ENCODE data around the gene SEMA5A. TPM values are rescaled to one million over a fixed set of nuclear protein-coding genes. Genes with fewer than 3 reads are reported as not detected.

The SEMA5A gene, protein sequence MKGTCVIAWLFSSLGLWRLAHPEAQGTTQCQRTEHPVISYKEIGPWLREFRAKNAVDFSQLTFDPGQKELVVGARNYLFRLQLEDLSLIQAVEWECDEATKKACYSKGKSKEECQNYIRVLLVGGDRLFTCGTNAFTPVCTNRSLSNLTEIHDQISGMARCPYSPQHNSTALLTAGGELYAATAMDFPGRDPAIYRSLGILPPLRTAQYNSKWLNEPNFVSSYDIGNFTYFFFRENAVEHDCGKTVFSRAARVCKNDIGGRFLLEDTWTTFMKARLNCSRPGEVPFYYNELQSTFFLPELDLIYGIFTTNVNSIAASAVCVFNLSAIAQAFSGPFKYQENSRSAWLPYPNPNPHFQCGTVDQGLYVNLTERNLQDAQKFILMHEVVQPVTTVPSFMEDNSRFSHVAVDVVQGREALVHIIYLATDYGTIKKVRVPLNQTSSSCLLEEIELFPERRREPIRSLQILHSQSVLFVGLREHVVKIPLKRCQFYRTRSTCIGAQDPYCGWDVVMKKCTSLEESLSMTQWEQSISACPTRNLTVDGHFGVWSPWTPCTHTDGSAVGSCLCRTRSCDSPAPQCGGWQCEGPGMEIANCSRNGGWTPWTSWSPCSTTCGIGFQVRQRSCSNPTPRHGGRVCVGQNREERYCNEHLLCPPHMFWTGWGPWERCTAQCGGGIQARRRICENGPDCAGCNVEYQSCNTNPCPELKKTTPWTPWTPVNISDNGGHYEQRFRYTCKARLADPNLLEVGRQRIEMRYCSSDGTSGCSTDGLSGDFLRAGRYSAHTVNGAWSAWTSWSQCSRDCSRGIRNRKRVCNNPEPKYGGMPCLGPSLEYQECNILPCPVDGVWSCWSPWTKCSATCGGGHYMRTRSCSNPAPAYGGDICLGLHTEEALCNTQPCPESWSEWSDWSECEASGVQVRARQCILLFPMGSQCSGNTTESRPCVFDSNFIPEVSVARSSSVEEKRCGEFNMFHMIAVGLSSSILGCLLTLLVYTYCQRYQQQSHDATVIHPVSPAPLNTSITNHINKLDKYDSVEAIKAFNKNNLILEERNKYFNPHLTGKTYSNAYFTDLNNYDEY
- not detected for polyA plus RNA-seq (2012; ENCODE audit: insufficient read length, low read depth)

DNA sequence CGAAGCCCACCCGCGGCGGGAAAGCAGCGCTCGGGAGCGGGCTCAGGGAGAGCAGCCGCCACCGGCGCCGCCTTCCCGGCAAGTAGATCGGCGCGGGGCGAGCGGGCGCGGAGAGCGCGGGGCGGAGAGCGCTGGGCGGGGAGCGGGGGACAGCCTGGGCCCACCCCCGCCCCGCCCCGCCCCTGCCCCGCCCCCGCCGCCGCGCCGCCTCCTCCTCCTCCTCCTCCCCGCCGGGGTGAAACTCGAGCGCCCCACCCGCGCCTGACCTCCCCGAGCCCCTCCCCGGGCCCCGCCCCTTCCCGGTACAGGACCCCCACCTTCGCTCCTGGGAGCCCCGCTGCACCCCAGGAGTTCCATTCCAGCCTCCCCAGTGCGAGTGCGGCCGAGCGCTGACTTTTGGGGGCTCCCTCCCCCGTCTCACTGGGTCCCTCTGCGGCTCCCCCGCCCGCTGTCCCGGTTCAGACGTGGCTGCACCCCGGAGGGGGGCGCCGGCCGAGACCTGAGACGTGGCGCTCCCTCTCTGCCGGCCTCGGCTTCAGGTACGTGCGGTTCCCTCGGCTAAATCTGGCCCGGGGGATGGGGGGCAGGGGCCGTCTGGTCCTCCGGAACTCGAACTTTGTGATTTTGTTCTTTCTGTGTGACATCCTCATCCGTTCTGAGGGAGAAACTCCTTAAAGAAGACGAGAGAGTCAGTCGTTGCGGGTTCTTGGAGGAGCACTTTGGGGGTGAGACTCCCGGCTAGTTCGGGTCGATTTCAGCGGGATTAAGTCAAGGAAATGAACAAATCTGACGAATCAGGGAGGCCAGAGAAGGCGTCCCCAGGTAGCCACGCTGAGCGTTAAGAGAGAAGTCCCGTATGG, at the start of gene SEMA5A:
SEMA5A (minus strand) TSS at position 84 of the 860 bp plus-strand sequence. CDS start 166,129 bp downstream, outside the sequence.
- TF ChIP-seq POLR2AphosphoS5 (IDR thresholded peaks at IDR 0.05; ENCODE audit: low read depth, low read length) (no peak), FOXP2 (optimal IDR thresholded peaks at IDR 0.05; ENCODE audit: borderline replicate concordance, extremely low read depth, extremely low read length, insufficient read depth) (no peak), SIN3A (IDR thresholded peaks at IDR 0.05; ENCODE audit: borderline replicate concordance, insufficient read depth, low read length) (no peak), TAF1 (IDR thresholded peaks at IDR 0.05; ENCODE audit: borderline replicate concordance, insufficient read depth, low read length) (no peak)
- TF ChIP-seq, protein P1, sequence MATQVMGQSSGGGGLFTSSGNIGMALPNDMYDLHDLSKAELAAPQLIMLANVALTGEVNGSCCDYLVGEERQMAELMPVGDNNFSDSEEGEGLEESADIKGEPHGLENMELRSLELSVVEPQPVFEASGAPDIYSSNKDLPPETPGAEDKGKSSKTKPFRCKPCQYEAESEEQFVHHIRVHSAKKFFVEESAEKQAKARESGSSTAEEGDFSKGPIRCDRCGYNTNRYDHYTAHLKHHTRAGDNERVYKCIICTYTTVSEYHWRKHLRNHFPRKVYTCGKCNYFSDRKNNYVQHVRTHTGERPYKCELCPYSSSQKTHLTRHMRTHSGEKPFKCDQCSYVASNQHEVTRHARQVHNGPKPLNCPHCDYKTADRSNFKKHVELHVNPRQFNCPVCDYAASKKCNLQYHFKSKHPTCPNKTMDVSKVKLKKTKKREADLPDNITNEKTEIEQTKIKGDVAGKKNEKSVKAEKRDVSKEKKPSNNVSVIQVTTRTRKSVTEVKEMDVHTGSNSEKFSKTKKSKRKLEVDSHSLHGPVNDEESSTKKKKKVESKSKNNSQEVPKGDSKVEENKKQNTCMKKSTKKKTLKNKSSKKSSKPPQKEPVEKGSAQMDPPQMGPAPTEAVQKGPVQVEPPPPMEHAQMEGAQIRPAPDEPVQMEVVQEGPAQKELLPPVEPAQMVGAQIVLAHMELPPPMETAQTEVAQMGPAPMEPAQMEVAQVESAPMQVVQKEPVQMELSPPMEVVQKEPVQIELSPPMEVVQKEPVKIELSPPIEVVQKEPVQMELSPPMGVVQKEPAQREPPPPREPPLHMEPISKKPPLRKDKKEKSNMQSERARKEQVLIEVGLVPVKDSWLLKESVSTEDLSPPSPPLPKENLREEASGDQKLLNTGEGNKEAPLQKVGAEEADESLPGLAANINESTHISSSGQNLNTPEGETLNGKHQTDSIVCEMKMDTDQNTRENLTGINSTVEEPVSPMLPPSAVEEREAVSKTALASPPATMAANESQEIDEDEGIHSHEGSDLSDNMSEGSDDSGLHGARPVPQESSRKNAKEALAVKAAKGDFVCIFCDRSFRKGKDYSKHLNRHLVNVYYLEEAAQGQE (IDR thresholded peaks at IDR 0.05; ENCODE audit: insufficient read depth in 1 of 2, low read depth in 2 of 2, low read length in 2 of 2): no peak

DNA sequence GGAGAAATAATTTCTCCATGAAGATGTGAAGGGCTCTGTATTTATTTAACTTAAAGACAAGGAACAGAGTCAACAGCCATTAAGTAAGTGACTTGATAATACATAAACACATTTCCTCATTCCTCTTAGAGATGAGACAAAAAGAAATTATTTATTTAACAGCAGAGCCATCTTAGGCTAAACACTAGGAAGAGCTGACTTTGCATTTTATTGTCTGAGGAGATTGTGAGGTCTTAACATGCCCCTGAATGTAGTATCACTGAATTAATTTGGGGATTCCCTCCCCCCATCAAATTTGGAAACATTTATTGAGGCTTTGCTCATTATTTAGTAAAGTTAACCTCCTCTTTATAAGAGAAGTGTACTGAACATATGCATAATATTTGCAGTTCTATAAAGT, 49.0 kb upstream of the SEMA5A start:
- TF ChIP-seq, protein P1 (IDR thresholded peaks at IDR 0.05; ENCODE audit: insufficient read depth in 1 of 2, low read depth in 2 of 2, low read length in 2 of 2): no peak
- TF ChIP-seq FOXP2 (optimal IDR thresholded peaks at IDR 0.05; ENCODE audit: borderline replicate concordance, extremely low read depth, extremely low read length, insufficient read depth): no peak
- TF ChIP-seq TAF1 (IDR thresholded peaks at IDR 0.05; ENCODE audit: borderline replicate concordance, insufficient read depth, low read length): no peak
- no peak for TF ChIP-seq POLR2AphosphoS5 (IDR thresholded peaks at IDR 0.05; ENCODE audit: low read depth, low read length)
- TF ChIP-seq SIN3A (IDR thresholded peaks at IDR 0.05; ENCODE audit: borderline replicate concordance, insufficient read depth, low read length): no peak

DNA sequence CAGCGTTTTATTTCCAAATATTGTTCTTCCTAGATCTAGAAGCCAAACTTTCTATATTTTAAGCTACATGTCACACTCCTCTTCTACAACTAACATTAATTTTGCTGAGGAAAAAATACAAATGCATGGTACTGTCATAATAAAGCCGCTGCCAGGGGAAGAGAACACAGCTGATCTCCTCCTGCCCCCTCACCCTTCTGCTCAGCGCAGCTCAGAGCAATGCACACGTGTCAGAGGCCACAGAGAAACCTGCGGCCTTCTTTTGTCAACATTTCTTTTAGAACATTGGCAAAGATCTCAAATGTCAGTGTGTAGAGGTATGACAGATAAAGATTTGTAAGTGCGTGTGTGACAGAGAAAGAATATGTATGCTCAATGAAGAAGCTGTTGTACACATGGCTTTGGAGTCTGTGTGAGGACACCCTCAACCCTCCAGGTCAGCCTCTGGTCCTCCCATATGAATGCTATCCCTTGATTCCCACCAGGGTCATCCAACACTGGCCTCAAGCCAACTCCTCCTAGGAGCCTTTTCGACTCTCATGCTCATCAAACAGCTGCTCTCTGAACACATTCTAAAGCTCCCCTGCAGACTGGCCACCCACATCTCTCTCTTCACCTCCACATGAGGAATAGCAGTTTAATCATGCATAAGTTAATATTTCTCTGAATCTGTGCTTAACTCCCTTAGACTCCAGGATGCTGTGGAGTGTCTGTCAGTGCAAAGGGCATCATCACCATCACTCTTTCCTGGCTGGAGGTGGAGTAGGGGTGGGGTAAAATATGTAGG, 43.4 kb upstream of the SEMA5A start:
- no peak for TF ChIP-seq FOXP2 (optimal IDR thresholded peaks at IDR 0.05; ENCODE audit: borderline replicate concordance, extremely low read depth, extremely low read length, insufficient read depth)
- TF ChIP-seq POLR2AphosphoS5 (IDR thresholded peaks at IDR 0.05; ENCODE audit: low read depth, low read length): no peak
- TF ChIP-seq, protein P1 (IDR thresholded peaks at IDR 0.05; ENCODE audit: insufficient read depth in 1 of 2, low read depth in 2 of 2, low read length in 2 of 2): no peak
- no peak for TF ChIP-seq TAF1 (IDR thresholded peaks at IDR 0.05; ENCODE audit: borderline replicate concordance, insufficient read depth, low read length)
- TF ChIP-seq SIN3A (IDR thresholded peaks at IDR 0.05; ENCODE audit: borderline replicate concordance, insufficient read depth, low read length): no peak

DNA sequence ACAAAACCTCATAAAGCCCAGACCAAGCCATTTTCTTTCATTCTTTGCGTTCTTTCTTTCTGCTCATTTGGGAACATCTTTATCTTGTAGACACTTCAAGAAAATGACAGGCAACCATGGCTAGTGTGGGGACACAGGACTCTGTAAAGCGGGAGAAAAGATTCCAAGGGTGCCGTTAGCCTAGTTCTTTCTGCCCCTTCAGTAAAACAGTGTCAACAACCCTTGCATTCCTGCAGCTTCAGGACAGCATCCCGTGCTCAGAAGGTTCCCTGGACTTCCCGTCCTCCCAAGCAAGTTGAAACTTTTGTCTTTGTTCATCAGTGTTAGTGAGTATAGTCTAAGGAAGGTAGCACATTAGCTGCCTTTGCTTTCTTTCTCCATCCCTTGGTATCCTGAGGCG, 42.4 kb upstream of the SEMA5A start:
- TF ChIP-seq TAF1 (IDR thresholded peaks at IDR 0.05; ENCODE audit: borderline replicate concordance, insufficient read depth, low read length): no peak
- no peak for TF ChIP-seq SIN3A (IDR thresholded peaks at IDR 0.05; ENCODE audit: borderline replicate concordance, insufficient read depth, low read length)
- TF ChIP-seq, protein P1 (IDR thresholded peaks at IDR 0.05; ENCODE audit: insufficient read depth in 1 of 2, low read depth in 2 of 2, low read length in 2 of 2): no peak
- TF ChIP-seq POLR2AphosphoS5 (IDR thresholded peaks at IDR 0.05; ENCODE audit: low read depth, low read length): no peak
- no peak for TF ChIP-seq FOXP2 (optimal IDR thresholded peaks at IDR 0.05; ENCODE audit: borderline replicate concordance, extremely low read depth, extremely low read length, insufficient read depth)
